Choroid plexus epithelial cell (primary cell): ENCODE data around the gene GCH1.
"Not testable (repeated sequence)": the region's sequence is repeated elsewhere in the genome, so short reads cannot be mapped to it uniquely, and the experiment has no call there.

Source experiments
- DNase-seq: peaks from one replicate; pipeline ENCODE4 v3.0.0-alpha.2; 2010; ENCODE audit warnings: low read depth
- H3K4me3 ChIP-seq: 2 replicates; pipeline ENCODE4 v1.5.1; 2011; ENCODE audit warnings: low read depth, mild to moderate bottlenecking, control low read depth, low read length, moderate library complexity
- CTCF ChIP-seq: conservative IDR thresholded peaks from 2 replicates; pipeline ENCODE4 v1.5.1; 2011; ENCODE audit warnings: low read depth, mild to moderate bottlenecking, control low read depth, inconsistent platforms, low read length, moderate library complexity

GCH1 gene

GRCh38 chr14:54807428-54807827, 95.2 kb downstream of the GCH1 start:
- DNase-seq: no peak
- no peak for TF ChIP-seq CTCF

GRCh38 chr14:54806616-54807015, 96.0 kb downstream of the GCH1 start:
- DNase-seq: no peak
- H3K4me3 ChIP-seq: no peak overlapping the region
- TF ChIP-seq CTCF: no peak

More at GRCh38 chr14:54807428-54807827, 95.2 kb downstream of the GCH1 start:
- no peak overlapping the region for H3K4me3 ChIP-seq

- peak overlapping the region; percentile 22 for H3K4me3 ChIP-seq
- DNase-seq: peak; percentile 84
- peak; percentile 99 for TF ChIP-seq CTCF
Measured at GRCh38 chr14:54805445-54806322, 96.9 kb downstream of the GCH1 start.

GRCh38 chr14:54805070-54805444, 97.6 kb downstream of the GCH1 start:
- no peak for DNase-seq
- no peak overlapping the region for H3K4me3 ChIP-seq
- TF ChIP-seq CTCF: no peak

DNA sequence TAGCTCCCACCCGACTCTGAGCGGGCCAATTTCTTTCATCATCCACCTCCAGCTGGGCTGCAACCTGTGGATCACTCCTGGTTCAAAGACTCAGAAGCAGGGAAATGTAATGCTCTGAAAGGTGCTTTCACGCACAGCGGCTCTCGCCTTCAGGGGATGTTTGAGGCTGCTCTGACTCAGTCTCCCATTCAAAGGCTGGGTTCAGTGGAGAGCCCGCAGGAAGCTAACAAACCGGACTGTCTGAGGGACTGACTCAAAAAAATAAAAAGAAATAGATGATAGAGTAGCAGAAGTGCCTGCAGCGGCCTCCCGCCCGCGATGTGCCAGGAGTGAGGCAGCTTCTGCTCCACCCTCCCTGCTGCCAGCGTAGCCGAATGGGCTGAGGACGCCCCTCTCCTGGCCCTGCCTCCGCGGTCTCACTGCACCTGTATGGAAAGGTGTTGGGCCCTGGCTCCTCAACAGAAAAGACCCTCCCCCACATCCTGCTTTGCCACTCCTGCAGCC, 98.0 kb downstream of the GCH1 start:
- TF ChIP-seq CTCF: no peak
- no peak for DNase-seq
- H3K4me3 ChIP-seq: no peak overlapping the region

DNA sequence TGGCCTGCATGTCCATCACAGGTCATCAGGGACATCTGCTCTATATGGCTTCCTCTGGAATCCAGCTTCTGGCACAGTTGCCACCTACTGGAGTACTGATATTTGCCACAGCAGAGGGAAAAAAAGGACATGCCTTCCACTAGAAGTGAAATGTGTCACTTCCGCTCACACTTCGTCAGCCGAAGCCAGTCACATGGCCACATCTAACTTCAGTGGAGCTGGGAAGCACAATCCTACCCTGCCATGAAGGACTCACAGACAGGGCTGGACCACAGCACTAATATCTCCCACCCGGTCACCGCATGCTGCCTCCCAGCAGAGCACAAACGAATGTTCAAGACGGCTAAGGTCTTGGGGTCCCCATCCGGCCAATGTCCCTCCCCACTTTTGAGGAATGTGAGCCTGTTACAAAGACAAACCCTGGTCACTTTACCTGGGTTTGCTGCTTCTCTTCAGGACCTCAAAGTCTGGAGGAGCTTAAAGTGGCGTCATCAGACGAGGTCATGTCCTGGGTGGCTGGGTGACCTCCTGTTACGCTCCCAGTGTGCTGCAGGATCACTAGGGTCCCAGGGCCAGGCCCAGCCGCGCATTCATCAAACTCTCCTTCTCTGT, 98.6 kb downstream of the GCH1 start:
- no peak overlapping the region for H3K4me3 ChIP-seq
- no peak for DNase-seq
- no peak for TF ChIP-seq CTCF

DNA sequence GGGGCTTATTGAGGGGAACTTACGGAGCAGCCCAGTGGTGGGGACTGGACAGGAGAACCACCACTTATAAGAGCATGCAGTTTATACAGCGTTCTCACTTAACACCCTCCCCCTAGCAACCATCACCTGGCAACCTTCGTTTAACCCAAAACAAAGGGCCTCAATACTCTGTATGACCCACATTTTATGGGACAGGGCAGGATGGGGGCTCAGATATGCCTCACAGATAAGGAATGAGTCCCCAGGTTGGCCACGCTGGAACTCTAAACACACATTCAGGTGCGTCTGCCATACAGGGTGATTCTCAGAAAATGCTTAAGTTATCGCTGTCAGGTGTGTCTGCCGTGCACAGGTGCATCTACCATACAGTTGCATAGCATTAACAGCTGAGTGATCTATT, 99.2 kb downstream of the GCH1 start:
- H3K4me3 ChIP-seq: no peak overlapping the region
- TF ChIP-seq CTCF: no peak
- DNase-seq: no peak

GRCh38 chr14:54801482-54801881, 101.1 kb downstream of the GCH1 start:
- not testable (repeated sequence) for DNase-seq, H3K4me3 ChIP-seq
